Measurements from ENCODE around the gene POLR2A. TPM values are rescaled to one million over a fixed set of nuclear protein-coding genes. Genes with fewer than 3 reads are reported as not detected.

POLR2A gene
- total and polyA plus RNA-seq, 10 of the 15 experiments (the other 5 are each of a cell fraction or from before 2014, with no cell fraction given), result 1.7 to 121 (median 33.4) TPM

DNA sequence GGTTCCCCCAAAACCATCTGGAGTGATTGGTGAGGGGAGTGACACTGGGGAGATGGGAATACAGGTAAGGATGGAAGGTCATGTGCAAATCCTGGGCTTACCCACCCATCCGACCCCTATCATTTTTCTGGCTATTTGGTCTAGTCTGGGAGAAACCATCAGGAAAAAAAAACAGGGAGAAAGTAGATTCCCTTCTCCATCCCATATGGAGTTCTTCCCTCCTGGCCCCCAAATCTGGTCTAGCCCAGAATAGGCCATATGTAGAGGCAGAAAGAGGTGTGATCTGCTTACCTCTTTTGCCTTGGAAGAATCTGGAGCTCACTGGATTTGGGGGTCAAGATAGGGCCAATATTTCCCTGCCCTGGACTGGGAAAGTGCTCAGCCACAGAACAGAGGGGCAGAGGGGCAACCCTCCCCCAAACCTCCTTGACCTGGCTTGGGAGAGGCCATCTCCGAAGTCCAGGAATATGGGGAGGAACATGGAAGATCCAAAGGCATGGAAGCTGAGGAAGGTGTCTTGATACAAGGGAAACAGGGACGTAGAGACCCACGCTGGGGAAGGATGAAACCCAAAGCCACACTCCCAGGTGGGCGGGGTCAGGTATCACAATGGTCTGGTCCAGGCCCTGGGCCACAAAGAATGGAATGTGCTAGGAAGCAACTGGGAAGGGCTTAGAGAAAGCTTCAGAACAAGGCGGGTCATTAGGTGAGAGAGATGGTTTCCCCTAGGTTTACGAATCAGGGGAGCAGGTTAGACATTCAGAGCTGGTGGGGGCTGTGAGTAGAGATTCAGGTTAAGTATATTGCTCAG is 23.1 kb upstream of the POLR2A start (continued):
- TF ChIP-seq TBL1XR1 (IDR thresholded peaks at IDR 0.05; ENCODE audit: low read depth, low read length), result no peak

DNA sequence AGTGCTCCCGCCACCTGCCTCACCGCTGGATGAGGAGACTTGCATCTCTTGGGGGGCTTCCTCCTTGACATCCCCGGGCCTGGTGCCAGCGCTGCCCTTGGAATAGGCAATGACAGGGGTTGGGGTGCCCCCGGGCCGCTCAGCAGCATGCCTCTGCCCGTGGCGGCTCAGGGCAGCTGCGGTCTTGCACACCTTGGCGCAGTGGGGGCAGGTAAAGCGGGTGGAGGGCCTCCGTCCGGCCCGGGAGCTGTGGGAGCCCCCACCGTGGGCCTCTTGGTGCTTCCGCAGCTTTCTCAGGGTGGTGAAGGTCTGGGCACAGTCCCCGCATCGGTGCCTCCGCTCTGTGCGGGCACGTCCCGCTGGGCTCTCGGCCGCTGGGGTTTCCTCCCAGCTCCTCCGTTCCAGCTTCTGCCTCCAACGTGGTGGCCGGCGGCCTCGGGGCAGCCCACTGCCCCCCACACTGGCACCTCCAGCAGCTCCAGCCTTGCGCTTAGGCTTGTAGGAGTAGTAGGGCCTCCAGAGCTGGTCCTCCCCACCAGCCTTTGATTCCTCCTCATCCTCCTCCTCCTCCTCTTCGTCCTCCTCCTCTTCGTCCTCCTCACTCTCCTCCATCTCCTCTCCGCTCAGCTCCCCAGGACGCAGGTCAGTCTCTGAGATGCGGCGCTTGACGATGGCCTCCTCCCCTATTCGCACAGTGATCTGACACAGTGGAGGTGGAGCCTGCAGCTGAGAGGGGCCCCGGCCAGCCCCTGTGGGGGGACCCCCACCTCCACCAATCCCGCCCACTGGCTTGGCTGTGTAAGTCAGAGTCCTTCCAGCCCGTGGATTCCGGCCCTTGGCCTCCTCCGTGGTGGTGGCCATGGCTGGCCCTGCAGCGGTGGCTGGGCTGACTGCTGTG is 21.4 kb upstream of the POLR2A start:
- Histone ChIP-seq H2AFZ (ENCODE audit: control insufficient read depth, low read depth, low read length) (no peak overlapping the region), H3K4me1 (ENCODE audit: control insufficient read depth, insufficient read depth, low read length) (no peaks in the 10 kb centered on the region; the same call in 1 of the 2 replicates), H3K4me3 (no peak overlapping the region), H3K4me2 (ENCODE audit: control insufficient read depth, insufficient read depth) (no peak overlapping the region), H3K9me3 (replicated peaks; ENCODE audit: control insufficient read depth, insufficient read depth, low read length) (no peaks in the 10 kb centered on the region), H3K9ac (ENCODE audit: control insufficient read depth, insufficient read depth, low read length) (no peak overlapping the region), H3K36me3 (ENCODE audit: control insufficient read depth in 2 of 2, insufficient read depth in 2 of 2, low read length in 1 of 2) (peaks cover 3 to 5% of the 10 kb centered on the region in 2 experiments; a peak in 3 of 4 replicates), H4K20me1 (ENCODE audit: control insufficient read depth, insufficient read depth) (no peaks in the 10 kb centered on the region), H3K79me2 (ENCODE audit: control insufficient read depth, insufficient read depth, low read length) (no peaks in the 10 kb centered on the region), H3K27me3 (replicated peaks in 1 of 2; ENCODE audit: control insufficient read depth in 2 of 2, insufficient read depth in 2 of 2, low read length in 1 of 2) (no peaks in the 10 kb centered on the region), H3K27ac (ENCODE audit: control insufficient read depth, insufficient read depth) (no peak overlapping the region)
- FAIRE-seq, result no peak
- TF ChIP-seq HCFC1 (IDR thresholded peaks at IDR 0.05; ENCODE audit: low read length) (no peak), POLR2A (IDR thresholded peaks at IDR 0.05; ENCODE audit: low read depth, low read length) (peak; percentile 47), MLLT1 (IDR thresholded peaks at IDR 0.05) (no peak), NFXL1 (IDR thresholded peaks at IDR 0.05; ENCODE audit: borderline replicate concordance) (no peak), RFX5 (IDR thresholded peaks at IDR 0.05; ENCODE audit: low read depth, low read length) (no peak)
- ChIA-PET RAD21 (ENCODE audit: unreplicated experiment) (no interaction called here), POLR2A (interaction anchor here (0.5 kb wide), 1 partner anchor 12 kb away, joined by 6 read pairs; no protein-coding TSS in a partner anchor), SMC1A (ENCODE audit: uncharacterized antibody, unreplicated experiment) (interaction anchor here (1.2 kb wide), 1 partner anchor 11 kb away, joined by 3 read pairs; no protein-coding TSS in a partner anchor), CTCF (no interaction called here)
- DNase-seq (ENCODE audit: low read depth, low spot score), result no peak
- no peak for ATAC-seq
- no TSS peak for BruUV-seq (replicated peaks)
- in situ Hi-C loops (cut with MboI), result no loop called here
- intact Hi-C loops (cut with micrococcal nuclease; ENCODE audit: unreplicated experiment), result no loop called here
- WGBS (ENCODE audit: insufficient coverage, insufficient replicate concordance, low lambda C conversion rate, missing lambda C conversion rate), result 89% methylated on average over 42 of the region's 44 CpGs

Data from GM12878 (cell line).